Body of pancreas (tissue), 4 donors: ENCODE results near the gene PRSS22. TPM values are rescaled to one million over a fixed set of nuclear protein-coding genes. Genes with fewer than 3 reads are reported as not detected.

Experiments
- ATAC-seq: fragments of 150-250 bp; one replicate; pipeline ENCODE4 v1.9.1; 2016
- DNase-seq, 4 donors: peaks; one replicate each; pipeline ENCODE4 v3.0.0-alpha.2; 2019
- H3K27ac ChIP-seq, 4 donors: fragments of 200-600 bp; sonication (generic); 1 replicate in 3 of 4; 2 replicates in 1 of 4; pipeline versions ENCODE4 v1.5.1 to v1.6.1; 2016 to 2019; ENCODE audit warnings: mild to moderate bottlenecking in 1 of 4, mixed read lengths in 1 of 4, moderate library complexity in 1 of 4
- H3K27me3 ChIP-seq, 2 donors: fragments of 200-600 bp; sonication (generic); one replicate each; pipeline ENCODE4 v1.6.0; 2016; ENCODE audit warnings: mild to moderate bottlenecking in 1 of 2
- H3K36me3 ChIP-seq, 2 donors: fragments of 200-600 bp; sonication (generic); replicated peaks in 1 of 2; 2 replicates each; pipeline ENCODE4 v1.5.1; 2016; ENCODE audit warnings: low read depth in 2 of 2; ENCODE audit not compliant: insufficient read depth in 1 of 2
- H3K4me1 ChIP-seq: fragments of 200-600 bp; sonication (generic); one replicate; pipeline ENCODE4 v1.6.0; 2016
- H3K4me3 ChIP-seq, 2 donors: fragments of 200-600 bp; sonication (generic); 1 replicate in 1 of 2; 2 replicates in 1 of 2; pipeline ENCODE4 v1.5.1; 2016 to 2019
- H3K9me3 ChIP-seq, 3 donors: fragments of 200-600 bp; sonication (generic); 1 replicate in 2 of 3; 2 replicates in 1 of 3; pipeline ENCODE4 v1.5.1; 2016
- CTCF ChIP-seq, 7 experiments: fragments of 450-650 bp in 4 of 7; fragments of 200-600 bp in 3 of 7; sonication (generic) in 3 of 7; IDR thresholded peaks; one replicate each; pipeline ENCODE4 v1.5.1; 2016 to 2019; ENCODE audit warnings: antibody characterized with exemption in 7 of 7
- POLR2A ChIP-seq, 3 donors: fragments of 450-650 bp; IDR thresholded peaks; one replicate each; pipeline ENCODE4 v1.6.1; 2016; ENCODE audit warnings: antibody characterized with exemption in 3 of 3, mild to moderate bottlenecking in 2 of 3
- WGBS, 2 donors: methylation state at CpG; one replicate each; pipeline ENCODE4 v1.1.5; 2017; 5-methylcytosine and 5-hydroxymethylcytosine counted together
- intact Hi-C: fragments of 100-400 bp; cut with DNase I; formaldehyde crosslinking; loops from one replicate; pipeline ENCODE4 v1.15.1; 2023
- total RNA-seq, 2 donors: library from RNA; depleted of rRNA; stranded (reverse); fragments of >200 nt; gene quantifications; one replicate each; pipeline ENCODE4 v1.1.0, GENCODE V29; 2016

PRSS22 gene
- total RNA-seq, 2 donors from 2014 or later = 3.6 to 19.4 TPM

DNA sequence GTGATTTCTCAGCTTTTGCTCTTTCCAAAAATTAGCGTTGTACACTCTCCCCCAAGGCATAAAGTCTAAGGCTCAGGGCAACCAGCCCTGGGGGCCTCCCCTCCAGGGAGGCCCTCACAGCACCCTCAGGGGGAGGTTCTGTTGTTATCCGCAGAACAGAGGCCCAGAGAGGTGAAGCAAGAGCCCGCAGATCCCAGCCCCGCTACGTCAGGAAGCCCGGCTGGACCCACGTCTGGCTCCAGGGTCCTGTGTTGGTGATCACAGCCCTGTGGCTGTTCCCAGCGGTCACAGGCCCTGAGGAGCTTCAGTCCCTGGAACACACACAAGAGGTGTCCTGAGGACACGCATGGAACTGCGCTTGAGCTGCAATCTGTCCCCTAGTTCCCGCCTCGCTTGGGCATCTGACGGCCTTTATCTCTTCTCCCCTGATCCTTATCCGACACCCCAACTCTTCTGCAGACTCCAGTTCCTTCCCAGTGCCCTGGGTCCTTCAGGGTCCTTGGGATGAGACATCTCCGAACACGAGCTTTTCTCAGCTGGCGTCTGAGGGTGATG lies 29.0 kb downstream of the PRSS22 start:
- H3K36me3 ChIP-seq = no peaks in the 10 kb centered on the region
- H3K4me3 ChIP-seq = no peak overlapping the region
- 61 to 80% methylated on average over 6 to 17 of the region's 17 CpGs for WGBS, 2 donors
- ATAC-seq (no peak), DNase-seq (no peak)
- no peaks in the 10 kb centered on the region for H3K4me1 ChIP-seq
- H3K27ac ChIP-seq = no peak overlapping the region
- TF ChIP-seq CTCF (IDR thresholded peaks at IDR 0.05) = no peak
- TF ChIP-seq POLR2A (IDR thresholded peaks at IDR 0.05) = no peak
- intact Hi-C loops = no loop called here
- no peaks in the 10 kb centered on the region for H3K9me3 ChIP-seq
- no peaks in the 10 kb centered on the region for H3K27me3 ChIP-seq

DNA sequence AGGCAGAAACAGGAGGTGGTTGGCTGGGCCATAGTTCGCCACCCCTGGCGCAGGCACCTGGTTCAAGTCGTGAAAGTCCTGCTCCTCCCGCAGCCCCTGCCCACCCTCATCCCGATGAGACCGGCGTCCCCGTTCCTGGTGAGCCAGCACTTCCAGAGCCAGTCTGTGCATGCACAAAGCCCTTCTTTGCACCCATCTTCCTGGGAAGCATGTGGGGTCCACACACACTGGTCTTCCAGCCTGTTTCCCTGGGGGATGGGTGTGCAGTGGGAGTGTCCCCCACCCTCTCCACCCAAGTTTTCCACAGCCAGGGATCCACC lies 29.5 kb downstream of the PRSS22 start:
- Histone ChIP-seq H3K27ac (no peak overlapping the region), H3K36me3 (no peaks in the 10 kb centered on the region), H3K4me3 (no peak overlapping the region), H3K27me3 (no peaks in the 10 kb centered on the region), H3K9me3 (no peaks in the 10 kb centered on the region), H3K4me1 (no peaks in the 10 kb centered on the region)
- DNase-seq = no peak
- no peak for ATAC-seq
- WGBS, 2 donors = 84 to 88% methylated on average over 5 to 8 of the region's 8 CpGs
- TF ChIP-seq CTCF (IDR thresholded peaks at IDR 0.05) (no peak), POLR2A (IDR thresholded peaks at IDR 0.05) (no peak)
- intact Hi-C loops = no loop called here

GRCh38 chr16:2827831-2828520 lies 30.0 kb downstream of the PRSS22 start:
- DNase-seq = no peak
- H3K36me3 ChIP-seq = no peaks in the 10 kb centered on the region
- no peaks in the 10 kb centered on the region for H3K4me1 ChIP-seq
- no peaks in the 10 kb centered on the region for H3K9me3 ChIP-seq
- H3K27me3 ChIP-seq = no peaks in the 10 kb centered on the region
- no peak overlapping the region for H3K4me3 ChIP-seq
- intact Hi-C loops = no loop called here
- WGBS, 2 donors = 67 to 86% methylated on average over 12 to 13 of the region's 14 CpGs
- no peak overlapping the region for H3K27ac ChIP-seq
- no peak for ATAC-seq
- no peak for TF ChIP-seq CTCF (IDR thresholded peaks at IDR 0.05)
- no peak for TF ChIP-seq POLR2A (IDR thresholded peaks at IDR 0.05)

GRCh38 chr16:2827374-2827791 lies 30.6 kb downstream of the PRSS22 start:
- WGBS, 2 donors = 66 to 68% methylated on average over 15 of the region's 15 CpGs

More at GRCh38 chr16:2827374-2827791, 30.6 kb downstream of the PRSS22 start:
- TF ChIP-seq POLR2A (IDR thresholded peaks at IDR 0.05) (no peak), CTCF (IDR thresholded peaks at IDR 0.05) (no peak)
- Histone ChIP-seq H3K4me3 (no peak overlapping the region), H3K27me3 (no peaks in the 10 kb centered on the region), H3K9me3 (no peaks in the 10 kb centered on the region), H3K27ac (no peak overlapping the region), H3K36me3 (no peaks in the 10 kb centered on the region), H3K4me1 (no peaks in the 10 kb centered on the region)
- DNase-seq (no peak), ATAC-seq (no peak)
- intact Hi-C loops = no loop called here
